Transverse colon (tissue), 4 donors: ENCODE data around the gene THAP4. TPM values are rescaled to one million over a fixed set of nuclear protein-coding genes. Genes with fewer than 3 reads are reported as not detected.

Source experiments
- DNase-seq: peaks from one replicate; pipeline ENCODE4 v3.0.0-alpha.2; 2019
- H3K27ac ChIP-seq, 4 donors: fragments of 200-600 bp; sonication (generic); 2 replicates each; pipeline ENCODE4 v1.5.1; 2016 to 2018; ENCODE audit warnings: inconsistent platforms in 4 of 4
- H3K27me3 ChIP-seq: fragments of 200-600 bp; sonication (generic); 2 replicates; pipeline ENCODE4 v1.5.1; 2017; ENCODE audit warnings: inconsistent platforms
- H3K36me3 ChIP-seq, 4 donors: fragments of 200-600 bp; sonication (generic); 2 replicates each; pipeline ENCODE4 v1.5.1; 2017 to 2019; ENCODE audit warnings: inconsistent platforms in 4 of 4
- H3K4me1 ChIP-seq, 4 donors: fragments of 200-600 bp; sonication (generic); 2 replicates each; pipeline ENCODE4 v1.5.1; 2017 to 2020; ENCODE audit warnings: inconsistent platforms in 4 of 4
- H3K4me3 ChIP-seq, 4 donors: fragments of 200-600 bp; sonication (generic); 1 replicate in 1 of 4; 2 replicates in 3 of 4; pipeline versions ENCODE4 v1.5.1 to v1.6.1; 2017 to 2019; ENCODE audit warnings: inconsistent platforms in 4 of 4
- H3K9me3 ChIP-seq, 2 donors: fragments of 200-600 bp; sonication (generic); 2 replicates each; pipeline ENCODE4 v1.5.1; 2017 to 2019; ENCODE audit warnings: inconsistent platforms in 2 of 2
- EP300 ChIP-seq: sonication (generic); formaldehyde crosslinking; IDR thresholded peaks from one replicate; pipeline ENCODE4 v1.6.1; 2017; ENCODE audit warnings: antibody characterized with exemption, low read depth
- POLR2A ChIP-seq: fragments of 450-650 bp; IDR thresholded peaks from one replicate; pipeline ENCODE4 v1.6.1; 2016; ENCODE audit warnings: antibody characterized with exemption, mild to moderate bottlenecking, moderate library complexity
- POLR2AphosphoS5 ChIP-seq, 3 donors: sonication (generic); formaldehyde crosslinking; IDR thresholded peaks; one replicate each; pipeline ENCODE4 v1.6.1; 2016; ENCODE audit warnings: antibody characterized with exemption in 3 of 3
- WGBS, 2 donors: methylation state at CpG; one replicate each; pipeline ENCODE4 v1.1.5; 2018; ENCODE audit warnings: low coverage in 1 of 2; 5-methylcytosine and 5-hydroxymethylcytosine counted together
- in situ Hi-C, 4 donors: fragments of 200-750 bp; cut with MboI; loops; one replicate each; pipeline versions ENCODE4 v1.15.0 to v1.15.1; 2017; ENCODE audit warnings: low sequenced_read_pairs in 3 of 4, low pct_ligation_motif_present in 1 of 4, low pct_unique_long_range_greater_than_20kb in 1 of 4
- intact Hi-C: fragments of 100-400 bp; cut with DNase I; formaldehyde crosslinking; loops from one replicate; pipeline ENCODE4 v1.15.1; 2023; ENCODE audit warnings: low total_unique reads
- total RNA-seq, 4 donors: library from RNA; depleted of rRNA; stranded (reverse); fragments of >200 nt; gene quantifications; one replicate each; pipeline ENCODE4 v1.1.0, GENCODE V29; 2016
- TF ChIP-seq, protein P1 (sequence below), 5 experiments: fragments of 200-600 bp in 3 of 5; fragments of 450-650 bp in 2 of 5; sonication (generic) in 3 of 5; IDR thresholded peaks; 1 replicate in 2 of 5; 2 replicates in 3 of 5; pipeline ENCODE4 v1.5.1; 2016 to 2017; ENCODE audit warnings: antibody characterized with exemption in 5 of 5, inconsistent platforms in 3 of 5, mild to moderate bottlenecking in 2 of 5, moderate library complexity in 1 of 5

THAP4 gene
- total RNA-seq, 4 donors from 2014 or later: 65.1 to 142 (median 82.8) TPM

DNA sequence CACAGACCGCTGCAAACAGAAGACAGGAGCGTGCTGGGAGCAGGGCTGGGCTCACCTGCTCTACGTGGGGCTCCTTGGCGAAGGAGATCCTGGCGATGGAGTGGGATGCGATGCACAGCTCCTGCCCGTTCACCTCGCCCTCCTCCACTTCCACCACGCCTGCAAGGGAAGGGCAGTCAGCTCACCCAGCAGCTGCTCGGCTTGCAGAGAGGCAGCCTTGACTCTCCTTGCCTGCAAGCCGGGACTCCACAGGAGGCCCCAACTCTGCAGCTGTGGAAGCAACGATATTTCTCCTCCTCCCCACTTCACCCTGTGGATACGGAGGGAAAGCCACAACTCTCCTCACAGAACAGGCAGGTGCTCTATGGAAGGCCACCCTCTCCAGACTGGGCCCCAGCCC is 35.1 kb downstream of the THAP4 start:
- no peaks in the 10 kb centered on the region for H3K9me3 ChIP-seq
- H3K4me3 ChIP-seq: no peak overlapping the region
- TF ChIP-seq POLR2AphosphoS5 (IDR thresholded peaks at IDR 0.05) (no peak), POLR2A (no peak), EP300 (no peak)
- TF ChIP-seq, protein P1, sequence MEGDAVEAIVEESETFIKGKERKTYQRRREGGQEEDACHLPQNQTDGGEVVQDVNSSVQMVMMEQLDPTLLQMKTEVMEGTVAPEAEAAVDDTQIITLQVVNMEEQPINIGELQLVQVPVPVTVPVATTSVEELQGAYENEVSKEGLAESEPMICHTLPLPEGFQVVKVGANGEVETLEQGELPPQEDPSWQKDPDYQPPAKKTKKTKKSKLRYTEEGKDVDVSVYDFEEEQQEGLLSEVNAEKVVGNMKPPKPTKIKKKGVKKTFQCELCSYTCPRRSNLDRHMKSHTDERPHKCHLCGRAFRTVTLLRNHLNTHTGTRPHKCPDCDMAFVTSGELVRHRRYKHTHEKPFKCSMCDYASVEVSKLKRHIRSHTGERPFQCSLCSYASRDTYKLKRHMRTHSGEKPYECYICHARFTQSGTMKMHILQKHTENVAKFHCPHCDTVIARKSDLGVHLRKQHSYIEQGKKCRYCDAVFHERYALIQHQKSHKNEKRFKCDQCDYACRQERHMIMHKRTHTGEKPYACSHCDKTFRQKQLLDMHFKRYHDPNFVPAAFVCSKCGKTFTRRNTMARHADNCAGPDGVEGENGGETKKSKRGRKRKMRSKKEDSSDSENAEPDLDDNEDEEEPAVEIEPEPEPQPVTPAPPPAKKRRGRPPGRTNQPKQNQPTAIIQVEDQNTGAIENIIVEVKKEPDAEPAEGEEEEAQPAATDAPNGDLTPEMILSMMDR (IDR thresholded peaks at IDR 0.05): no peak
- intact Hi-C loops: no loop called here
- no peaks in the 10 kb centered on the region for H3K27me3 ChIP-seq
- 93% methylated on average over 13 of the region's 13 CpGs; no CpG with 5 or more reads in 1 of the 2 donors for WGBS, 2 donors
- H3K36me3 ChIP-seq: peaks cover 0 to 60% (median 9%) of the 10 kb centered on the region in 4 donors
- H3K4me1 ChIP-seq: no peaks in the 10 kb centered on the region
- in situ Hi-C loops: no loop called here
- no peak for DNase-seq
- no peak overlapping the region for H3K27ac ChIP-seq

DNA sequence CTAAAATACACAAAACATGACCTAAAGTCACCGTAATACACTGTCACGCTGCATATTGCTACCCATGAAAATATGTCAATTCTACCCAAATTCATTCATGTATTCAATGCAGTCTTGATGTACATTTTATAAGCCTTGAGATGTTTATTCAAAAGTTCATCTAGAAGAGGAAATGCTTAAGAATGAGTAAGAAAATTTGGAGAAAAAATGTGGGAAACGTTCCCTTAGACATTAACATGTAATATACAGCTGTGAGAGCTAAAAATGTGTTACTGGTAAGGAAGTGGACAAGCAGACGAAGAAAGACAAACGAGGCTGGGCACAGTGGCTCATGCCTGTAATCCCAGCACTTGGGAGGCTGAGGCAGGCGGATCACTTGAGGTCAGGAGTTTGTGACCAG is 37.3 kb downstream of the THAP4 start:
- no peaks in the 10 kb centered on the region for H3K27me3 ChIP-seq
- intact Hi-C loops (no loop called here), in situ Hi-C loops (no loop called here)
- no peak overlapping the region for H3K4me3 ChIP-seq
- H3K27ac ChIP-seq: no peak overlapping the region
- no peak for DNase-seq
- no peaks in the 10 kb centered on the region for H3K4me1 ChIP-seq
- peaks cover 0 to 51% (median 7%) of the 10 kb centered on the region in 4 donors for H3K36me3 ChIP-seq
- WGBS, 2 donors: 79 to 85% methylated on average over 6 of the region's 6 CpGs
- H3K9me3 ChIP-seq: no peaks in the 10 kb centered on the region
- TF ChIP-seq POLR2A: no peak
- TF ChIP-seq, protein P1 (IDR thresholded peaks at IDR 0.05): no peak

DNA sequence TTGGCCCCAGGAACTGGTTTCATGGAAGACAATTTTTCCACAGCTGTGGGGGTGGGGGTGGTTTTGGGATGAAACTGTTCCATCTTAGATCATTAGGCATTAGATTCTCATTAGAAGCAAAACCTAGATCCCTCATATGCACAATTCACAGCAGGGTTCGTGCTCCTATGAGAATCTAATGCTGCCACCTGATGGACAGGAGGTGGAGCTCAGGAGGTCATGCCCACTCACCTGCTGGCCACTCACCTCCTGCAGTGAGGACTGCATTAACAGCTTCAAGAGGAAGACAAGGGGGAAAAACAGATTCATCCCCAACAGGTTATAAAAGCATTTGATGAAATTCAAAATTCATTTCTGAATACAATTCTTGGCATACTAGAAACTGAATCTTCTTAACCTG is 38.5 kb downstream of the THAP4 start:
- Histone ChIP-seq H3K27me3 (no peaks in the 10 kb centered on the region), H3K36me3 (peaks cover 0 to 46% (median 9%) of the 10 kb centered on the region in 4 donors), H3K4me1 (no peaks in the 10 kb centered on the region), H3K9me3 (no peaks in the 10 kb centered on the region), H3K27ac (no peak overlapping the region), H3K4me3 (no peak overlapping the region)
- in situ Hi-C loops: no loop called here
- WGBS, 2 donors: 91% methylated on average over 1 of the region's 1 CpG; no CpG with 5 or more reads in 1 of the 2 donors
- intact Hi-C loops: no loop called here
- TF ChIP-seq, protein P1 (IDR thresholded peaks at IDR 0.05): peak in 2 of 5 experiments; percentile 18
- no peak for TF ChIP-seq POLR2A
- DNase-seq: no peak

DNA sequence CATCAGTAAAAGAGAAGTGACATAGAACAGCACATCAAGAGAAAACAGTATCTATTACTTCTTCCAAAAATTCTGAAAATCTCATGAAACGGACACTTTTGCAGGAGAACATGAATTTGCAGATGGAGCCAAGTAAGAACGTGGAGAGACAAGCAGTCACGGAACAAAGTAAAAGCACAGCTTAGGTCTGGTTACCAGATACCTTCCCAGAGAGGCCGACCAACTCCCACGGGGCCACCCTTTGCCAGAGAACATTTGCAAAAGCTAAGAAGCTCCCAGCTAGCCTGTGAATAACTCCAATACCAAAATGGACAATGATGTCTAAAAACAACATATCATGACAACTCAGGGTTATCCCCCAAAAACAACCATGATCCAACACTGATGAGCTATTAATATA is 38.9 kb downstream of the THAP4 start:
- no peak for DNase-seq
- Histone ChIP-seq H3K27ac (no peak overlapping the region), H3K9me3 (no peaks in the 10 kb centered on the region), H3K27me3 (no peaks in the 10 kb centered on the region), H3K4me3 (no peak overlapping the region), H3K4me1 (no peaks in the 10 kb centered on the region), H3K36me3 (peaks cover 0 to 44% (median 9%) of the 10 kb centered on the region in 4 donors)
- intact Hi-C loops (no loop called here), in situ Hi-C loops (no loop called here)
- 53 to 70% methylated on average over 4 to 5 of the region's 5 CpGs for WGBS, 2 donors
- no peak for TF ChIP-seq EP300
- TF ChIP-seq, protein P1 (IDR thresholded peaks at IDR 0.05): no peak
- TF ChIP-seq POLR2A: no peak
- TF ChIP-seq POLR2AphosphoS5 (IDR thresholded peaks at IDR 0.05): no peak
